HG02840 (cell line): ENCODE measurements around the gene HOXB3.

ENCODE experiments used
- ATAC-seq: cut with Tn5 transposase; IDR thresholded peaks from one replicate; pipeline ENCODE4 v1.9.1; 2021; ENCODE audit warnings: mild to moderate bottlenecking, moderate library complexity, moderate number of reproducible peaks; ENCODE audit not compliant: unreplicated experiment, low FRiP score

The HOXB3 gene

DNA sequence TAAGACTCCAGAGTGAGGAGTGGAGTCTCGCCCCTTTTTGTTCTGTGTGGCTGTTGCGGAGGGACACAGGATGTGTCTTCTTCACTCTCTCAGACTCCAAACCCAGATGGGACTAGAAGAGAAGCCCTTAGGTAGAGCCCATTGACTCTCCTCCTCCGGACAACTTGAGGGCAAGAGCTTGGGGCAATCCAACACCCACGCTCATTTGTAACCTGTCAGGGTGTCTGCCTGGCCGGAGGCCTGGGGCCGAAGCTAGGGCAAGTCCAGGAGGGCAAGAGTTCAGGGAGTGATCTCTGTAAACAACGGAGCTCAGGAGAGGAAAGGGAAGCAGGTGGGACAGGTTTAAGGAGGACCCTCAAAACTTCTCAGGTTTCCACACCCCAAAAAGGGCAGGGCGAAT, 57.8 kb downstream of the HOXB3 start:
- ATAC-seq: no peak

DNA sequence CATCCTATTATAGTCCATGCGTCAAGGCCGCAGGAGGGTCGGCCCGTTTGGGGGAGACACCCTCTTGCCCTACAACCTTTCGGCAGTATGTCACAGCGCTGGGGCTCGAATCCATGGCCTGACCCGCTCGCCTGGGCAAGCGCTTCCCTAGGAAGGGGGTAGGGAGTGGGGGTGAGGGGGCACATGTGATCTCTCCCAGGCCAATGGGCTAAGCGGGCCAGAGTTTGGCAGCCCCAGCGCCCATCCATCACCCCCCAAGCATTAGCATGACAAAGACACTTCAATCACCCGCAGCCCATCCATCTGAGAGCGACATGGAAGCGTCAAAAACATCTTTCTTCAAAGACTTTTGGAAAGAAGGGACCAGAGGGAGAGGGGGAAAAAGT, 59.2 kb downstream of the HOXB3 start, which contains the start of gene HOXB1:
TSS of gene HOXB1 (minus strand) at position 125 of the 386 bp plus-strand sequence. CDS start at position 18, 107 bp downstream.
- no peak for ATAC-seq

DNA sequence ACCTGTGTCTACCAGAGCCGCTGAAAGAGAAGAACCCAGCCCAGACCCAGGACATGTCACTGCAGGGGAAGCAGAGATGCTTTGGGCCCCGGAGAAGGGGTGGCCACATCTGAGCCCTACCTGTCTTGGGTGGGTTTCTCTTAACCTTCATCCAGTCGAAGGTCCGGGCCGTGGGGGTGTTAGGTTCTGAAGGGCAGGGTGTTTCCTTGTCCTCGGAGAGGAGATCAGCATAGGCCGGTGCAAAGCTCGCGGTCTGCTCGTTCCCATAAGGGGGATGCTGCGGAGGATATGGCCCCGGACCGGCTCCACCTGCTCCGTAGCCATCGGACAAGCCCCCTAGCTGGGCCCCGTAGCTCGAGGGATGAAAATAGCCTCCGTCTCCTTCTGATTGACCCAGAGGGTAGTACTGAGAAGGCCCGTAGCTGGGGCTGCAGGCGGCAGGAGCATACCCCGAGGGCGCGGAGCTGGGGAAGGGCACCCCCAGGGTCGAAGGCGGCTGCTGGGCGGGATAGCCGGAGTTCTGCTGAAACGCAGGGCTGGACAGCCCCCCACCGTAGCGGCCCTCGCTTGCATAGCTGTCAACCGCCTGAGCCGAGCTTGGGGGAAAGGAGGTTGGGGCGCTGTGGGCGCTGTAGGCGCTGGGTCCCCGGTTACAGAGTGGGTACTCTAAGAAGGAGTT, 59.7 kb downstream of the HOXB3 start:
- no peak for ATAC-seq

DNA sequence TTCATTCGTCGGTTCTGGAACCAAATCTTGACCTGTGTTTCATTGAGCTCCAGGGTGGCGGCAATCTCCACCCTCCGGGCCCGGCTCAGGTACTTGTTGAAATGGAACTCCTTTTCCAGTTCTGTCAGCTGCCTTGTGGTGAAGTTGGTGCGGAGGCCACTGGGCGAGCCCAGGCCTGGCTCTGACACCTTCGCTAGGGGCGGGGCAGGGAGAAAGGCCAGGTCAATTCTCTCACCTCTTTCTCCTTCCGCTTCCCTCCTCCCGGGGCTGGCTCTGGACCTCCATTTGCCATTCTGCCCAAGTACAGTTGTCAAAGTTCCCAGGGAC, 60.4 kb downstream of the HOXB3 start:
- no peak for ATAC-seq

DNA sequence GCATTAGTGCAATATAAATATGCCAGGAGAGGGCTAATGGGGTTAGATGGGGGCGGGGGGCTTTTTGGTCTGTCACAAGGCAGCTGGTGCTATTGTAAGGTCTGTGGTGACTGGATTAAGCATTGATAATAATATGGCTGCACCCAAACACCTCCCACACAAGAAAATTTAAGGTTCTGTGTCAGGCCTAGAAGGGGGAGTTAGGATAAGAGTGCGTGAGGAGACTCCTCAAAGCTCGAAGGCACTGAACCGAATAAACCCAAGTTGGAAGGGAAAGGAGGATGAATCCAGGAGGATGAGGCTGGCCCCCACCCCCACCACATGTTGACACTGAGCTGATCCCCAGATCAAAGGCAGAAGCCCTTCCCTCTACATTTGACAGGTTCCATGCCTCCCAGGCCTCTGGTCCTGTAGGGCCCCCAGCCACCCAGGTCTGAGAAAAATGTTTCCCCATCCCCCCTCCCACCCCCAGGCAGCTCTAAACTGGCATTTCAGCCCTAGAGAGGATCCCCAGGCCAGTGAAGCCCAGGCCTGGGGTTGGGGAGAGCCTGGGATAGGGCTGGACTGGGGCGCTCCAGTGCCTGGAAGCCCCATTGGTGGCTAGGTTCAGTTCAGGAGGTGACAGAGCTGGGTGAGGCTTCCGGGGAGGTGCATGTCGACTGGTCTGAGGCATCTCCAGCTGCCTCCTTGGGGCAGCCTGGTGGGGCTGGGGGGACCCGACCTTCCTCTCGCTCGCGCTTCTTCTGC, 60.9 kb downstream of the HOXB3 start:
- no peak for ATAC-seq

DNA sequence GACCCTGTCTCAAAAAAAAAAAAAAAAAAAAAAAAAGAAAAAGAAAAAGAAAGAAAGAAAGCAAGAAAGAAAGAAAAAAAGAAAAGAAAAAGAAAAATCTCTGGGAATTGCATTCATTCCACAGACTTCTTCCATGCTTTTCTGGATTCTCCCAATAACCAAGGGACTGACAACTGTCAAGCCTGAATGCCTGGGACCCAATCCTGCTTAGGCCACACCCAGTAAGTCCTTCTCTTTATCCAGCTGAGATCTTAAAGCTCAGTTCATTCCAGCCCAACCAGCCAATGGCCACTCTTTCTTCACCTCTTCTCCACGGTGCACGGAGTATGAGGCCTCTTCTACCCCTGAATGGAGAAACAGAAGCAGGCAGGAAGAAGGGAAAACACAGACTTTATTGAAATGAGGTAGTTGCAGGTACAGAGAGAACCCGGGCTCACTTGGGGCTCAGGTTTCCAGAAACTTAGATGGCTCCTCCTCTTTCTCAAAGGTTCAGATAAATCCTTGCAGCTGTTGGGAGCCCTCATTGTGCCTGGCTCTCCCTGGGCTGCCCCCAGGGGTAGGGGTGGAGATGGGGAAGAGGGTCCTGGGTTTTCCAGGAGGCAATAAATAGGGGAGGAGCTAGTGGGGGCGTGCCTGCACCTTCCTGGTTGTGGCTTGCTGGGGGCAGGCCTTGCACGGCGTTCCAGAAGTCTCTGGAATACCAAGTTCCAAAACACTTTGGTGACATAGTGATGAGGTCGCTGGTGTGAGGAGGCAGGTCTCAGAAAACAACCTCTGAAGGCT, 61.7 kb downstream of the HOXB3 start:
- no peak for ATAC-seq

DNA sequence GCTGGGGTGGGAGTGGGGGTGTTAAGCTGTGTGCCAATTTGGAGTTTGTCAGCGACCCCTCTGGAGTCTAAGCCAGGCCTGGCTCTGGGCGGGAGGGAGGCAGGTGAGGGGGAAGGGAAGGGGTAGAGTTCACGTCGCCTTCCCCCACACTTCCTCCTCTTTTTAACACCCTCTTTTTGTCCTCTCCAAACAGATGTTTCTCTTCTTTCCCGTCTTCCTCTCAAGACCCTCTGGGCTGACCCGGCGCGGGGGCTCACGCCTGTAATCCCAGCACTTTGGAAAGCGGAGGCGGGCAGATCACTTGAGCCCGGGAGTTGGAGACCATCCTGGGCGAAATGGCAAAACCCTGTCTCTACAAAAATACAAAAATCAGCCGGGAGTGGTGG, 62.5 kb downstream of the HOXB3 start:
- no peak for ATAC-seq

DNA sequence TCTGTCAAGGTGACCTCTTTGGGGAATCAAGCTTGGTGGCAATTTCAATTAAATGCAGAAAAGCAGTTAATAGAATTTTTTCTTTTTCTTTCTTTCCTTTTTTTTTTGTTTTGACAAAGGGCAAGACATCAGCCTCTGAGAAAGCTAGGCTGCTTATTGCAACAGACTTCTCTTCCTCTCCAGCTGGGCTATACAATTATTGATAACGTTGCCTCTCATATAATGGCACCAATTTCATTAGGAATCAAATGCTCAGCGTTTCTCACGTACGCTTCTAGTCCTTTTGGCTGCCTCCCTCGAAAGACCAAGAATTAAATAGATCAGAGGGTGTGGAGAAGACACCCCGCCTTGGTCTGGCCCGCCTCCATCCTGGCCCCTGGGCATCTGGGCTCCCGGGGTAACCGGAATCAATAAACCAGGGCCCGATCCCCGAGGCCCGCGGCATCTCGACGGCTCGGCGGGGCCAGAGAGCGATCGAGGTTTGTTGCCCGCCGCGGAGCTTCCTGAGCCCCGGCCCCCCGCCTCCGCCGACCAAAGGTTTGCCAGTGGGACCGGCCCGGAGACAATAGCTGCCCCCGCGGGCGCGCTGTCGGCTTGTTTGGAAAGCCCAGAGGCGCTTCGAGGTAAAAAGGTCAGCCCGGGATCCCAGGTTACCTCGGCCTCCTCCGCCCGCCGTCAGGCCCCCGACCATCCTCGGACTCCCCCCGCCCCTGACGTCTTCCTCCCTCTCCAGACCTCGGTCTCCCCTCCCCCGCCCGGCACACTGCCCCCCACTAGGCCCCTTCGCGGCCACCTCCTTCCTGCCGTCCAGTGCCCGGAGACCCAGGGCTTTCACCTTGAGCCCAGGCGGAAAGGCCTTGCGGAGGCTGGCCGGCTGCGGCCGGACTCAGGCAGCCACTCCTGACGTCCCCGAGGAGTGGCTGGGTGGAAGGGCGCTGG, 63.2 kb downstream of the HOXB3 start:
- no peak for ATAC-seq

DNA sequence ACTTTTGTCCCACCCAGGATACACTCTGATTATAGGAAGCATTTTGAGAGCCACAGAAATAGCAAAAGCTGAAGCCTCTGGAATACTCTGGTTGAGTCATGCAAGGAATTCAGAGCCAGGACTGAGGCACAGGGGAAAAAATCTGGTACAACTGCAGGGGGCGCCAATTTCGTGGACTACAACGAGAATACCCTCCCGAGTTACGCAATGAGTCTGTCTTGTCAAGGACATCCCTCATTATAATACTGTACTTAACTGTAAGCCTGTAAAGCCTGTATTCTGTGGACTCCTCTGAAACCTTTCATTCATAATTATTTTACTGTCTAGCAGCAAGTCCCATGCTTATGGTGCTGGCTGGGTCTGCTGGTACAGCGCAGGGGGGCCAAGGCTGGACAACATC, 67.0 kb downstream of the HOXB3 start:
- ATAC-seq: no peak

DNA sequence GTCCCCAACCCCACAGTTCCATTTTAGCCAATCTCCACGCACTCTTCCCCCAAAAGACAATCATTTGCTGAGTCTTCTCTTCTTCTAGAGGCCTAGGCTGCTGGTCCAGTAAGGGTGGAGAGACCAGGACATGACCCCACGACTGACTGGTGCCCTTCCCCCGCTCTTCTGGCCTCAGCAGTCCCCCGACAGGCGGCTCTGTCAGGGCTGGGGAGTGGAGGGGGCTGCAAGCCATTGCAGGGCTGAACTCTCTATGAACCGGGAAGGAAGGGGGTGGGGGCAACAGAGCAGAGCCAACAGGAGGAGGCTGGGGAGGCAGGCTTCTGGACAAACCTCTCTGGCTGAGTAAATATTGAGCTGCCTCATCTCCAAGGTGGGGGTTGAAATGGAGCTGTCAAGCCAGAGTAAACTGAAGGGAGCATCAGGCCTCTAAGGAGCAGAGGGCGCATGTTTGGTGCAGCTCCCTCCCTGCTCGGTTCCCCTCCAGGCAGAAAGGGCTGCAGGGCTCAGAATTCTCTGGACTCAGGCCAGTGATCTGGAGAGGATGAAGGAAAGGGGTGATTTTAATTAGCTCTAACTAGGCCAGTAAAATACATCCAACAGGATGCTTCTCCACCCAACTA, 67.9 kb downstream of the HOXB3 start:
- no peak for ATAC-seq

DNA sequence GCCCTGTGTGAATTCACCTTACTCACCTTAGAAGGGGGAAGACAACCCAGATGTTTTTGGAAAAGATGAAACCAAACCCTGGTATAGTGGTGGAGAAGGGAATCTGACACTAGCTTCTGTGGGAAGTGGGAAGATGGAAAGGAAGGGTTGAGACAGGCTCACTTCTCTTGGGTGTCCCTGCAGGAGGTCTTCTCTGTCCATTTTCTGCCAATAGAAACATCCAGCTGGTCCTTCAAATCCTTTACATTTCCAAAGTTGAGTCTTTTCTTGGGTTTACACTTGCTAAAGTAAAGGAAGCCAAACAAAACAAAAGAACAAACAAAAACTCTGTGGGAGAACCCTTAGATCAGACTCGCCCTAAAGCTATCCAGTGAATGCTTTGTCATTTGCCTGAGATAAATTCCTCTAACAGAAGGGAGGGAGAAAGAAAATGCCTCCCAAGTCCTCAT, 69.4 kb downstream of the HOXB3 start:
- ATAC-seq: no peak

DNA sequence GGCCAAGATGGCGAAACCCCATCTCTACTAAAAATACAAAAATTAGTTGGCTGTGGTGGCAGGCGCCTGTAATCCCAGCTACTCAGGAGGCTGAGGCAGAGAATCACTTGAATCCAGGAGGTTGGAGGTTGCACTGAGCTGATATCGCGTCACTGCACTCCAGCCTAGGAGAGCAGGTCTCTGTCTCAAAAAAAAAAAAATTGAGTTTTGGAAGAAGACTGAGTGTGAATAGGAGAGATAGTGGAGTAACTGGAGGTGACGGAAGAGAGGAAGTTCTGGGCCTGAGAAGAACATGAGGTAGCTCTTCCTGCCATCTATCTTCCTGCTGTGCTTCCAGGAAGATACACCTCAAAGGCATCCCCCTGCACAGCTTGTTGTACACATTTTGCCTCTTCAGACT, 70.6 kb downstream of the HOXB3 start:
- no peak for ATAC-seq

DNA sequence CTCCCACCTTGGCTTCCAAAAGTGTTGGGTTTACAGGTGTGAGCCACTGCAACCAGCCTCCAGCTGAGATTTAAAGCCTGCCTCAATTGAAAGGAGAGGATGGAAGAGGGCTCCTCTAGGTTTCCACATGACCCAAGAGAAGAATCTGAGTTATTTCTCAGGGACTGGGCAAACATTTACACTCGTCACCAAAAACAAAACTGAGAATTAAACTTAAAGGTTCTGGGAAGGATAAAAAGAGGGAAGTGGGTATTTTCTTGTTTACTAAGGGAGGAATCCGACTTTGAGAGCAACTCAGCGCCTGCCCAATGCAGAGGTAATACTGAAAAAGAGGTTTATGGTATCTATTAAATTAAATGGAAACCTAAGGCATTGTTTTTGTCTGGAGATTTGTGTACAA, 72.6 kb downstream of the HOXB3 start:
- no peak for ATAC-seq

DNA sequence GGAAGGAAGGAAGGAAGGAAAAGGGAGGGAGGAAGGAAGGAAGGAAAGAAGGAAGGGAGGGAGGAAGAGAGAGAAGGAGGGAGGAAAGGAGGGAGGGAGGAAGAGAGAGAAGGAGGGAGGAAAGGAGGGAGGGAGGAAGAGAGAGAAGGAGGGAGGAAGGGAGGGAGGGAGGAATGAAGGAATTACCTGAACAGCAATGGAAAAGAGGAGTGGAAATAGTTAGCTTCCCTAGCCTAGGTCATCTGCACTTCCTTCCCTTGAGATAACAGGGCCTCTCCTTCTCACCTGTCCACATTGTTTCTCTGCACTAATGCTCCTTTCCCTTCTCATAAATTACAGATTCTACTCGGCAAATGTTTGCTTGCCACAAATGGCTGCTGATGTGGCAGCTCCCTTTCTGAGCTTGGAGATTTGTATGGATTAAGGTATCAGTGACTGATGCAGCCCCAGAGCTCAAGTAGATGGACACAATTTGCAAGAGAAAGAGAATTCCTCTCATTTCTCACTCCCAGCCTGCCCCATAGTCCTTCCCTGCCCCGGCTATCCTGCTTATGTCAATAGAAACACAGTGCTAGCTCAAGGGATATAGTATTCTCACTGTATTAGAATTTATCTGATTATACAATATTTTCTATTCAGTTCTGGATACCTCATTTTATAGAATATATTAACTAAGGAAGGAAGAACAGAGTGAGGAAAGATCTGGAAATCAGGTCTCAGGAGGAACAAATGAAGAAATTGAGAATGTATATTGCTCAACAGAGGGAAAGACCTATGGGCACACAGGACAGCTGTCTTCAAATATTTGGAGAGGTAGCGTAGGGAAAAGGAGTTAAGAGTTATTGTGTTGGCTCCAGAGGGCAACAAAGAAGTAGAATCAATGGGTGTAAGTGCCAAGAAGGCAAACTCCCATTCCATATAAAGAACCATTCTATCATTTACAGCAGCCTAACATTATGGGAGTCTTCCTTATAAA, 73.8 kb downstream of the HOXB3 start:
- ATAC-seq: no peak

DNA sequence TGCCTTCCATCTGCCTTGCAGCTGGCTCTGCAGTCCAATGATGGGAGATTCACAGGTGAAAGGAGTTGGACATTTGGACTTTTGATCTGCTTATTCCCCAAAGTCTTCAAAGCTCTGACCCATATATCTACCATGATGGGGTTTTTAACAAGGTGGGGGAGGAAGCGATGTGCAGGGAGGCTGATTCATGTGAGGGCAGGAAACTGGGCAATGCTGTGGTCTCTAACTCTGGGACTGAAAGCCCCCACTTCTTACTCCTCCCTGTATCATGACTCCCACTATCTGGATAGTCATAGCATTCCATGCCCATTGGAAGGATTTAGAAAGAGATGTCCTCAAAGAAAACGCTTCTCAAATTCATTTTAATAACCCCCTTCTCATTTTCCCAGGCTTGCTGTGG, 75.6 kb downstream of the HOXB3 start:
- no peak for ATAC-seq

DNA sequence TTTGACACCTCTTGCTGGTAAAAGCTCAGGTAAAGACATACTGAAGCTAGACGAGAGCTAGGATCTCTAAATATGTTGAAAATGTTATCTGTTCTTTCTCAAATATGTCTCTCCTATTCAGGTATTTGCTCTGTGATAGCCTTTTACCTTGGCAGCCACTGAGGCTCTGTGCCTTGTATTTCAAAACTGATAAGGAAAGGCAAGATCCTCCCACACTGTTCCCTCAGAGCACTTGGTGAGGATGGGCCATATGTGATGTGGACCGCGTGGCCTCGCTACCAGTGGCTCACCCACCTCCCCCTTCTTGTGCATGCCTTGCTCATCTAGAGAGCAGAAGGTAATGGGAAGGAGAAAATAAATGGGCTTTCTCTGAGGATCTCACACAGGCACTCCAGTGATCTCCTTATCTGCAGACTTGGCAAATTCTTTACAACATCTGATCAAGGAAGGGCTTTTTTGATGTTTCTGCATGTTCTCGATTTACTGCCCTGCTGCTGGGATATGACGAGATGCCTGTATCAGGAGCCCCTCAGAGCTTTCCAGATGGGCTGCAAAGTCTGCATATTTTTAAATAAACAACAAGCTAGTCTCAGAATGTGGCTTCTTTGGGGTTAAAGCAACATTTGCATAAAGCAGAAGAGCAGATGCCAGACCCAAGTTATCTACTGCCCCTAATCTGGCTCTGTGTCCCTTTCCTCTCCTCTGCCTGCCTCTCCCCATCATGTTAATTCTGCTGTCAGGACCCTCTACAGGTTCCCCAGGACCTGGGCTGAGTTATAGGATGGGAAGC, 76.2 kb downstream of the HOXB3 start:
- ATAC-seq: no peak

DNA sequence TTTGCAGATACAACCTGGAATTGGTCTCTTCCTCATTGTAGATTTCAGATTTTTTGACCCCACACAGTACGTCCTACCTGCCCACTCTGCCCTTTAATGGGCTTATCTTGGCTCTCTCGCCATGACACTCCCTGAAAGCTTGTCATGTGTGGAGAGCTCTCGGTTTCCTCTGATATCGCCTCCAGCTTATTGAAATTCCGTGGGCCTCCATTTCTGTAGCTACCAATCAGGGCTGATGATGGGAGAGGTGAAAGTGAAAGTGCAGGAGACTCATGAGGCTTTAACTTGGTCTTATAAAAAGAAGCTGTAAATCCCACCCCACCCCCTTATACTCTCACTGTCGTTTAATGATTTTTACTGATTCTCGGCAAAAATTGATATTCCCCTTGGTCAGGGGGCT, 76.9 kb downstream of the HOXB3 start:
- ATAC-seq: no peak
